Left colon (tissue), 2 donors: ENCODE measurements around the gene UNC93A. TPM values are rescaled to one million over a fixed set of nuclear protein-coding genes. Genes with fewer than 3 reads are reported as not detected.
"Not testable (repeated sequence)": the region's sequence is repeated elsewhere in the genome, so short reads cannot be mapped to it uniquely, and the experiment has no call there.

Experiments
- ATAC-seq: fragments of 200-7000 bp; cut with Tn5 transposase; one replicate; pipeline ENCODE4 v1.9.1; 2020; ENCODE audit warnings: mild to moderate bottlenecking, moderate library complexity
- DNase-seq, 2 donors: peaks; one replicate each; pipeline ENCODE4 v3.0.0-alpha.2; 2020
- intact Hi-C, 2 donors: fragments of 100-400 bp; cut with DNase I in 1 of 2; cut with micrococcal nuclease in 1 of 2; formaldehyde crosslinking; loops; one replicate each; pipeline versions ENCODE4 v1.11.2 to v1.14.0; 2022; cut with DNase I, micrococcal nuclease
- total RNA-seq, 2 donors: library from RNA; stranded (reverse); fragmentation: NEBNext Ultra II Directional; extraction: Animal tissue kit (Norgen Biotek cat#: 25700); gene quantifications; one replicate each; pipeline ENCODE4 v1.2.1, GENCODE V29; 2021
- donor health status: DM: no; HTN: no; CAD: no.
- donor health status: DM: yes; HTN: yes; CAD: no.

UNC93A gene
- total RNA-seq, 2 donors from 2014 or later = 0.39 TPM; not detected in 1

GRCh38 chr6:167350275-167350696 is 59.2 kb downstream of the UNC93A start:
- ATAC-seq = peak; percentile 37
- intact Hi-C loops = loop anchor here in 1 of 2 donors (10.0 kb wide), 1 partner anchor 55 kb away; the partner anchor contains the start of gene UNC93A

DNA sequence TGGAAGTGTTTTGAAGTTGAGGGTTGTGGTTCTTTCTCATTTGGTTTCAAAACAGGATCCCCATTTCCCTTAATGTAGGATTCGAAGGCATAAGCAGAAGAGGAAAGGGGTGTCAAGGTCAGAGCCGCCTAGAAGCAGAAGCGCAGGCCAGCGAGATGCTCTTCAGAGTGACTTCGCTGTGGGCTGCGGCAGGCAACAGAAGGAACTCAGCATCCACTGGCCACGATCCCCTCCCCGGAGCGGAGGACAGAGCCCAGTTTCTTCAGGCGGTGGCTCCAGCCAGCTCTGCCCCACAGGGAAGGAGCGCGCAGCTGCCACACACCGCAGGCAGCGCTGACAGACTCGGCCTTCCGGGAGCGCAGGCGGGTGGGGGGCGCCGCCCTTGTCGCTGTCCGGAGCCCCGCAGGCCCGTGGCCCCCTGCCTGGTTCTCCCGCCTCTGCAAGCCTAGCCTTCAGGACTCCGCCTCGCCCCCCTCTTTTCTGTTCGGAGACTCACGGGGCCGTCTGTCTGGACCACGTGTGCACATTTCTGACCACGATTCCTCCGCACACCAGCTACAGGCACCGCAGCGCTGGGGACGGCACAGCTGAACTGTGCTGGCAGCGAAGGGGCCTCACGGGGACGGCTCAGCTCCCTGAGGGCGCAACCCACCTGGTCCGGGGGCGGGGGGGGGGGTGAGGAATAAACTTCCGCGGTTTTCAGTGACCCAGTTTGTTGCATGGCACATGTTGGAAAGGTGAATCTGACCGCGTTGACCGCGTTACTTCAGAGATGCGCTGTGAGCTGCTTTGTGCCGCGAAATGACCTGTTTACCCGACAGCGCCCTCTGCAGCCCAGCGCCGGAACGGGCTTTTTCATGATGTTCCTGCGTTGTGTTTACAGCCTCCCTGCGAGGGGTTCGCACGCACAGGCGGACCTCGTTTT is 59.9 kb downstream of the UNC93A start:
- intact Hi-C loops = loop anchor here in 1 of 2 donors (10.0 kb wide), 1 partner anchor 56 kb away; the partner anchor contains the start of gene UNC93A
- ATAC-seq (peak; percentile 89), DNase-seq (peak; percentile 76 to 87)

More at GRCh38 chr6:167350275-167350696, 59.2 kb downstream of the UNC93A start:
- peak in 1 of 2 donors; percentile 20 for DNase-seq

- DNase-seq (no peak), ATAC-seq (no peak)
- intact Hi-C loops = loop anchor here in 1 of 2 donors (10.0 kb wide), 1 partner anchor 57 kb away; the partner anchor contains the start of gene UNC93A
Measured at GRCh38 chr6:167351656-167352345, 60.7 kb downstream of the UNC93A start.

DNA sequence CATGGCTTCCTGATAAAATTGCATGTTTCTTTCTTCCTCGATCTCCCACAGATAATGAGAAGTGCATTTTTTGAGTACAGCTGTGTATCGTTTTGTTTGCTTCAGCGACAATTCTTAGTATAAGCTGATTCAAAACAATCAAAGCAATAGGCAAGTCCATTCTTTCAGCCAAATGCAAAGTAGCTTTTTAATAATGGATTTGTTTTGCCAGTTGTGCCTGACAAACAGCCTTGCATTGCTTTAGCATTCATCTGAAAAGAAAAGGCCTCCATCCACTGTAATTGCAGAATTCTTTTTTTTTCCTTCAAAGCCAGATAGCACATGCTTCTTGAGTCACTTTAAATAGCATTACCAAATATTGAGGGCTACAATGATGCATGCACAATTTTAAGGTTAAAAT is 65.8 kb downstream of the UNC93A start:
- intact Hi-C loops = loop anchor here in 1 of 2 donors (10.0 kb wide), 1 partner anchor 62 kb away; the partner anchor contains the start of gene UNC93A
- ATAC-seq = no peak
- DNase-seq = no peak

DNA sequence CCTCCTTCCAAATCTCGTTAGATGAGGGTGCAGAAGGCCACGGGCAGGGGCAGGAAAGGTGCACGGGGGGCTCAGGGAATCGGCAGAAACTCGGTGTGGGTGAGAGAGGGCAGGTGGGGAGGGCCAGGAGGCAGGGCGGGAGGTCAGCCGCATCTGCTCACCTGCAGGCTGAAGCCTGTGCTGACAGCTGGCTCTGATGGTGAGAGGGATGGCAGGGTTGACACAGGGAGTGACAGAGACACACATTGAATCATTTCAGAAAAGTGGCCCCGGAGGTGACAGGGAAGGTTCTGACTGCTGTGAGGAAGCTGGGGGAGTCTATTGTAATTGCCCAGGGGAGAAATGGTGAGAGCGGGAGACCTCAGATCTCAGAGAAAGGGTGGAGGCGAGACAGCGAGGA is 67.3 kb downstream of the UNC93A start:
- DNase-seq, ATAC-seq: not testable (repeated sequence)
- intact Hi-C loops = loop anchor here in 1 of 2 donors (10.0 kb wide), 1 partner anchor 64 kb away; the partner anchor contains the start of gene UNC93A

DNA sequence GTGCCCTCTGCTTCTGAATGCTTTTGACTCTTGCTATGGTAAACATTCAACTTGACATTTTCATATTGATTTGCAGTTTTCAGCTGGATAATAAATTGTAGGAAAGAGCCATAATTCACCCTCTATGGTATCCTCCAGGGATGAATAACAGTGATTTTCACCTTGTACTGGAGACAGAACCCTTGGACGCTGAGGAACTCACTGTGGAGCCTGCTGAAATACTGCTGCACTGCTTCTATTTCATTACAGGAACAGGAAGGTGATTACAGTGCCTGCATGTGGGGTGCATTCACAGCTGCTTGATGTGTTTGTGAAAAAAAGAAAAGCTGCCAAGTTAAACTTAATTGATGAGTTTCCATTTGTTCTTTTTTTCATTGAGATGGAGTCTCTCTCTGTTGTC is 70.1 kb downstream of the UNC93A start:
- intact Hi-C loops, DNase-seq, ATAC-seq: not testable (repeated sequence)

Other genes starting within 250 kb of the UNC93A start
- gene CCR6, start 168.2 kb upstream of the UNC93A start, total RNA-seq = under 1 TPM; 0.21 to 0.31 TPM
- not detected for gene GPR31, start 133.3 kb upstream of the UNC93A start, total RNA-seq
- not detected for gene TTLL2, start 33.8 kb downstream of the UNC93A start, total RNA-seq